ENCODE measurements around the gene DUSP22.

DNA sequence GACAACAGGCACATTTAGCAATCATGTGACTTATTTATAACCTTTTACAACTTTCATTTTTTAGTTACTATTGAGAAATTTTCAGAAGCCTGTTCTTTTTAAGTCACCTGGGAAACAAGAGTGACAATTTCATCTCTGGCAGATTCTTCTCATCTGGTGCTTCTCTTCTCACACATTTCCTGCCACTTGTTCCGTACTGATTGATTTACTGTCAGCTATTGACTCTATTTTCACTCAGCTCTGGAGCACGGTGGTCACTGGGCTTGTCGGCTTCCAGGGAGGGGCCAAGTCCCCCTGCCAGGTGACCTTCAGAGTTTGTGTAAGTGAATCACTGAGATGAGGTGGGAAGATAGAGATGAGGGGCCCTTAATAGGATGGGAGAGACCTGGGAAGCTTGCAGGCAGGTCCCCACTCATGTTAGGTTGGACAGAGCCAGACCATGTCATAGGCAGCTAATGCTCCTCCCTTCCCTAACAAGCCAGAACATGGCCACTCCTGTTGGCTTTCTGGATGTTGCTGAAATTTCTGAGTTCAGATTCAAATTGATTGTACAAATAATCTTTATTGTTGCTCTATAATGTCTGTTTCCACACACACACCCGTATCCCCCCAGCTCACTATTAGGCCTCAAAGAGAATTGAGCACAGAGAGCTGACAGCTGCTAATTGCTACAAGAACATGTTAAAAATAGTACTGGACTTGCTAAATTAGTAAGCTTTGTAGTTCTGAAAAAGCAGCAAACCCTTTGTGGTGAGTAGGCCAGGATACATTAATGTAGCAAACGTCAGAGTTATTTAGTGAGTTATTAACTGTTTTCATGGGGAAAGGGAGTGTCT lies 13.3 kb downstream of the DUSP22 start:
- TF ChIP-seq, protein P1, sequence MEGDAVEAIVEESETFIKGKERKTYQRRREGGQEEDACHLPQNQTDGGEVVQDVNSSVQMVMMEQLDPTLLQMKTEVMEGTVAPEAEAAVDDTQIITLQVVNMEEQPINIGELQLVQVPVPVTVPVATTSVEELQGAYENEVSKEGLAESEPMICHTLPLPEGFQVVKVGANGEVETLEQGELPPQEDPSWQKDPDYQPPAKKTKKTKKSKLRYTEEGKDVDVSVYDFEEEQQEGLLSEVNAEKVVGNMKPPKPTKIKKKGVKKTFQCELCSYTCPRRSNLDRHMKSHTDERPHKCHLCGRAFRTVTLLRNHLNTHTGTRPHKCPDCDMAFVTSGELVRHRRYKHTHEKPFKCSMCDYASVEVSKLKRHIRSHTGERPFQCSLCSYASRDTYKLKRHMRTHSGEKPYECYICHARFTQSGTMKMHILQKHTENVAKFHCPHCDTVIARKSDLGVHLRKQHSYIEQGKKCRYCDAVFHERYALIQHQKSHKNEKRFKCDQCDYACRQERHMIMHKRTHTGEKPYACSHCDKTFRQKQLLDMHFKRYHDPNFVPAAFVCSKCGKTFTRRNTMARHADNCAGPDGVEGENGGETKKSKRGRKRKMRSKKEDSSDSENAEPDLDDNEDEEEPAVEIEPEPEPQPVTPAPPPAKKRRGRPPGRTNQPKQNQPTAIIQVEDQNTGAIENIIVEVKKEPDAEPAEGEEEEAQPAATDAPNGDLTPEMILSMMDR (IDR thresholded peaks at IDR 0.05) = no peak
- TF ChIP-seq POLR2AphosphoS5 (IDR thresholded peaks at IDR 0.05) (no peak), POLR2A (IDR thresholded peaks at IDR 0.05) (no peak), EP300 (IDR thresholded peaks at IDR 0.05; ENCODE audit: low read depth) (no peak)
